Stimulated activated CD8-positive, alpha-beta memory T cell treated with anti-CD3 and anti-CD28 coated beads, Interleukin-7, amount 100 ng/mL, for 4 hours (primary cell): ENCODE data around the gene PRR4.

Experiments
- DNase-seq, 2 donors: peaks; one replicate each; pipeline ENCODE4 v3.0.0-alpha.2; 2020; ENCODE audit warnings: low read depth in 2 of 2

The PRR4 gene

GRCh38 chr12:10849425-10849878 lies at the start of gene PRR4:
Gene PRR4 (minus strand): TSS chr12:10849475. CDS start chr12:10849437, 38 bp downstream.
- DNase-seq, result no peak

GRCh38 chr12:10896854-10897253 lies 47.6 kb upstream of the PRR4 start:
- DNase-seq, result no peak

DNA sequence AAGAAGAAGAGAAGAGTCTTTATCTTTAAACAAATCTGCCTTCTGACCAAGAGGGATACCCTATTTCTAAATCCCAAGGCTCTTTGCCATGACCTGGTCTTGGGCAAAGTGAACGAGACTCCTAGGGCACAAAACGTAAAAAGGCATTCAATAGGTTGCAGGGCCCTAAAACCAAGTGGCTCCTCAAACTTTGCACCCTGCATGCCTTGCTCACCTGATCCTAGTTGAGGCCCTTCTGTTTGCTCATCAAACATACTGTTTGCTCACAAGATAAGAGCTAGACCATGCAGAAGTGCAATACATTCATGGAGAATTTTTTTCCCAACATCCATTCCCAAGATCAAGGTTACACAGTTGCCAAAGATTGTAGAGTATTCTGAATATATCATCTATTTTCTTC lies 42.7 kb upstream of the PRR4 start:
- no peak for DNase-seq

GRCh38 chr12:10889226-10889625 lies 40.0 kb upstream of the PRR4 start:
- DNase-seq, result no peak

- DNase-seq, result no peak
Observed at GRCh38 chr12:10884086-10884725, 34.9 kb upstream of the PRR4 start, which contains the start of gene PRH1. Gene PRH1 (minus strand): TSS chr12:10884255. CDS start chr12:10884217, 38 bp downstream.

GRCh38 chr12:10873378-10873777 lies 24.1 kb upstream of the PRR4 start:
- DNase-seq, result no peak

DNA sequence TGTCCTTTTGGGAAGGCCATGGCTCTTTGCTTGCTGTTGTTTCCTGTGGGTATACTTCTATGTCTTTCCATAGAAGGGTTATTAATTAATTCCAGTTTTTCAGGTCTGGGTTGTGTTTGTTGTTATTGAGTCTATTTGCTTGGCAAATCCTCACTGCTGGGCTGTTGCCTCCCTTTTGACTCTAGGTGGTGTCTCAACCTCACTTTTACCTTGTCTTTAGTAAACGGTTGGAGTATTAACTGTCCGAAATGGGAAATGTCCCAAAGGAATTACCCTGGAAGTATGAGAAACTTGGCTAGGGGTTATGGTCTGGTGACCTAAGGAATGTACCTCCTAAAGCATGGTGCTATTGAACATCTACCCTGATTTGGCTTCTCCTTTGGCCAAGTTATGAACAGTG lies 18.1 kb upstream of the PRR4 start:
- DNase-seq, result no peak

GRCh38 chr12:10863512-10864218 lies 14.4 kb upstream of the PRR4 start:
- DNase-seq, result no peak

GRCh38 chr12:10861366-10861765 lies 12.1 kb upstream of the PRR4 start:
- no peak for DNase-seq

- DNase-seq, result no peak
Observed at GRCh38 chr12:10855807-10856206, 6.5 kb upstream of the PRR4 start.

- DNase-seq, result no peak
Observed at GRCh38 chr12:10853776-10854175, 4.5 kb upstream of the PRR4 start.

DNA sequence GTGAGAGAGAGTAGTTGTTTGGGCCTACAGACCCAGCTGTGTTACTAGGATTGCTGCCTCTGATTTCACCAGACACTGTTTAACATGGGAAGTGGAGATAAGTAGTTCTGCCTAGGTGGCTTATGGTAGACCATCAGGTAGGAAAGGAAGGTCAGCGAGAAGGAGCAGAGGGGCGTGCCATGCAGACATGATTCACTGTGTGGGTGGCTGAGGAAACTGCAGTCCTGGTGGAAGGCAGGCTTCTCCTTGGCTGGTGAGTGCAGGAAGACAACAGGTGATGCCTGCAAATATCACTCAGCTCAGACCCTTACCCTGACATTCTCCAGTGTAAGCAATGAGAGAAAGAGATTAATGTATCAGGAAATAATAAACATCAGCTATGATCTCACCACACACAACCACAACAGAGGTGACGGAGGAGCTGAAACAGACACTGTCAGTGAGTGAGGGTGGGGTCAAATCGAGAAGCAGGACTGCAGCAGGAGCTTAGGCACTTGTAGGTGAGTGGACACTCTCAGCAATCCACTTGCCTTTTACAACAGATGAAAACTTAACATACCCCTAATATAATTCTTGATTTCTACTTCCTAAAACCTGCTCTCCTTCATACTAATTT lies 2.1 kb upstream of the PRR4 start:
- no peak for DNase-seq

- DNase-seq, result no peak
Observed at GRCh38 chr12:10847744-10848143, 1.5 kb downstream of the PRR4 start.

DNA sequence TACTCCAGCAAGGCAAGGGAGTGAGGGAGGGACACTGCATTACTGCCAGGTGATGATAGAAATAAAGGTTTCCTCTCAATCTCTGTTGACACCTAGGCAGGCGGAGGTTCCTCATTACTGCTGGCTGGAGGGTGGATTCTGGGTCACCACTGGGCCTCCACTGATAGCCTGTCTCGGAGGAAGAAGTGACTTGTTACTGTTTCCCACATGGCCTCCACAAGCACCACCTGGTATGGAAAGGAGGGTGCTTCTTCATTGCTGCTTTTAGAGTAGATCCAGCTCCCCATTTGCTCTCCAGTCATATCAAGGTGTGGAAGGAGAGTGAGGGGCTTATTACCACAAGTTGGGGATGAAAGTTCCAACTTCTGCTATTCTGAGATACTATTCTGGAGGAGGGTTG lies 6.4 kb downstream of the PRR4 start:
- no peak for DNase-seq

- no peak for DNase-seq
Observed at GRCh38 chr12:10838461-10838860, 10.8 kb downstream of the PRR4 start.

- DNase-seq, result no peak
Observed at GRCh38 chr12:10829994-10830393, 19.3 kb downstream of the PRR4 start.

DNA sequence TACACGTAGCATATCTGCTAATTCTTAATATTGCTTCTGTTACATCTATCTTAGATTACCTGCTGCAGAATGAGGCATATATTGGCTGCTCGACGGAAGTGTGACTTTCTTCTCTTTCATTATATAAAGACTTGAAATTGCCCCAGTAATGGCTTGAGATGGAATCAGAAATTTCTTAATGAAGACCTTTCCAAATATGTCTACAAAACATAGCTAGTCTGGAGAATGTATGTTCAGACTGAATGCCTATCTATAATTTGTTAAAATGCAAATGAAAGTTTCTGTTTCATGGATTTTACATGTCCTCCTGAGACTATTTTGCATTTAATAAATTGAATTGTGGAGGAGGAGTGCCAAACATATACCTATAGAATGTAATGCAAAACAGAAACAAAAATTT lies 23.0 kb downstream of the PRR4 start, which contains the start of gene TAS2R10:
TAS2R10 (minus strand) TSS at position 101 of the 400 bp plus-strand sequence; CDS start at position 12, 89 bp downstream.
- DNase-seq, result no peak

- no peak for DNase-seq
Observed at GRCh38 chr12:10824957-10825356, 24.3 kb downstream of the PRR4 start.

DNA sequence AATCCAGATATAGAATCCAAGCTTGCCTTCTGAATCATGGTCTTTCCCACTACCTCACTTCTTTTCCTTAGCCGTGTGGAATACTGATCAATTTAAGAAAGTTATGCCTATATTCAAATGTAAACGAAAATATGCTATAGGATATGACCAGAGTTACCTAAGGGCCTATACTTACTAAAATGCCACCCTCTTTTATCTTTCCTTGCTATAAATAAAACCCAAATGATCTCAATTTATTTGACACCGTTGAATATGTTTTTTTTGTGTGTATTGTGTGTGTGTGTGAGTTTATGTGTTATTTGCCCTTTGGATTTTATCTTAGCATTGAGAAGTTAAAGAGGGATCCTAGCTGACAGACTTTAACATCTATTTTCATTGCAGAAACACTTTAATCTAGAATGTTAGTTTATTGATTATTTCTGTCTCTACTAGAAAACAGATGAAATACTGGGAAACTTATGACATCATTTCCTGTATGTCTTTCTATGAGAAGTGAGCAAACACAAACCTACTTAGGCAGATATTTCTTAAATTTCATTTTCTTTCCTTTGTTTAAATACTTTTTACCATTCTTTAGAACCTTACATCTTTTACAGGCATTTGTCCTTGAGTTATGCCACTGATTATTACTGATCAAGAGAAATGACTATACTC lies 37.3 kb downstream of the PRR4 start:
- DNase-seq, result no peak

DNA sequence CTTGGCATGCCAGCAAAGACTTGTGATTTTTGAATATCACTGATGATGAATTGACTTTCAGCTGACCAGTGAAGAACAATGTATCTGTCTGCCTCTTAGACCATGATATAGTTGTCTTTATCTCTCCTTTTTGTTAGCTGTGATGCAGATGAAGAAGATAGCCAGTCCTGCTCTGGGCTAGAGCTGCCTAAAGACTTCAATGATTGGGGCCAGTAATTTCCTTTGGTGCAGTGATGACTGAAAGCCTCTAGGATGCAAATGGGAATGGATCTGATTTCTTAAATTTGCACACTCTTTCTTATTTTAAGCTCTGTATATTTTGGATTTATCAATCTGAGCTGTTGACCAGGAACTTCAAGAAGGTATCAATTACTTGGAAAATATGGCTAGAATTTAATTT lies 39.2 kb downstream of the PRR4 start, which contains the start of gene TAS2R9:
TAS2R9 (minus strand) TSS at position 101 of the 400 bp plus-strand sequence; CDS start at position 8, 93 bp downstream.
- no peak for DNase-seq

DNA sequence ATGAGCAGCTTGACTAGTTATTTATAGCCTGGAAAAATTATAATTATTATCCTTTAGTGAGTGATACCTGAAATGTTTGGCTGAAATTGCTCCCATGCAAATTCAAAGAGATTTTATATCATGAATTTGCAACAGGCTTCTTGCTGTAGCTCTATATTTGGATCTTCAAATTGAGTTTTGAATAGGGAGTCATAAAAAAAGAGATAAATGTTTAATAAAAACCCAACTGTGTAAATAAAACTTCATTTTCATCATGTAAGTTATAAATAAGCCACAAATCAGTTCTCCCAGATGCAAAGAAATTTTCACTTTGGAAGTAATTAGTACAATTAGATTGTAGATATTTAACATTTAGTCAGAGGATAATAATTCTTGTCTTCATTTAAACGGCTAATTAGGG lies 42.1 kb downstream of the PRR4 start, which contains the start of gene TAS2R8:
TAS2R8 (minus strand) TSS at position 101 of the 400 bp plus-strand sequence. CDS start 306 bp downstream, outside the sequence.
- no peak for DNase-seq

DNA sequence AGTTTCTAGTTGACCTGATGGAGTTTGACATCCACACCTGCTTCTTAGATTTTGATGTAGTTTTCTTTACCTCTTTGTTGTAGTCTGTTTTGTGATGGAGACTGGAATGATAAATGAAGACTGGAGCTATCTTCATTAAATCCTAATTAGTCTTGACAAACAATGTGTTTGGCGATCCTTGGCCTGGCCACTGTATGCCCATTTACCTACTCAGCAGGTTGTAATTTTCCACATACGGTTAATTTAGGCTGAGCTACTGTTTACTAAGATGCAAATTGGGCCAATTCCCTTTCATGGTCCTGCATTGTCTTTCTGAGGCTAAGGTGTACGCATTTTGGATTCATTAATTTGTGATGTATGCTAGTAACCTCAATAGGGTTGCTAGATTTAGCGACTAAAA lies 46.7 kb downstream of the PRR4 start, which contains the start of gene TAS2R7:
TAS2R7 (minus strand) TSS at position 41 of the 400 bp plus-strand sequence. CDS start 57 bp downstream, outside the sequence.
- DNase-seq, result no peak
